ENCODE measurements around the gene PAMR1. TPM values are rescaled to one million over a fixed set of nuclear protein-coding genes. Genes with fewer than 3 reads are reported as not detected.

Gene PAMR1
- polyA plus RNA-seq, 2 of the 4 experiments (the other 2 are of a cell fraction) = not detected

Other genes starting within 250 kb of the PAMR1 start
- 0.14 and 0.16 TPM in 2 replicates for gene SLC1A2, start 106.1 kb downstream of the PAMR1 start, polyA plus RNA-seq (2011; rRNA removed)
- gene SLC1A2, start 106.1 kb downstream of the PAMR1 start, polyA plus RNA-seq (2017; fragmentation: RNase III; extraction: RNeasy Plus Mini Kit Qiagen cat#74134 plus additional on column Dnase treatment) = 0.01 to 0.18 TPM (median 0.07 TPM) in 3 replicates
- gene FJX1, start 92.8 kb upstream of the PAMR1 start, polyA plus RNA-seq (2011; rRNA removed) = 6.5 and 7.1 TPM in 2 replicates
- gene FJX1, start 92.8 kb upstream of the PAMR1 start, polyA plus RNA-seq (2017; fragmentation: RNase III; extraction: RNeasy Plus Mini Kit Qiagen cat#74134 plus additional on column Dnase treatment) = 14.5 to 17.9 TPM (median 15.6 TPM) in 3 replicates
- gene TRIM44, start 137.2 kb upstream of the PAMR1 start, polyA plus RNA-seq (2011; rRNA removed) = 70.4 and 102 TPM in 2 replicates
- 19.3 to 23.7 TPM (median 20.9 TPM) in 3 replicates for gene TRIM44, start 137.2 kb upstream of the PAMR1 start, polyA plus RNA-seq (2017; fragmentation: RNase III; extraction: RNeasy Plus Mini Kit Qiagen cat#74134 plus additional on column Dnase treatment)

All from A549 (cell line).